SK-N-SH (cell line): ENCODE measurements around the gene VEGFB.

Experiments
- EP300 ChIP-seq, 2 experiments: IDR thresholded peaks; 2 replicates each; pipeline versions ENCODE4 v1.4.0 to v1.6.1; 2012; ENCODE audit warnings: borderline replicate concordance in 1 of 2, low read depth in 1 of 2, low read length in 1 of 2
- EZH2phosphoT487 ChIP-seq: fragments of 200-600 bp; sonication (generic); IDR thresholded peaks from 2 replicates; pipeline ENCODE4 v1.6.1; 2017; ENCODE audit warnings: low read depth, mixed run types, mild to moderate bottlenecking, antibody characterized with exemption, moderate library complexity, borderline replicate concordance
- FOXJ3 ChIP-seq: sonication (generic); formaldehyde crosslinking; IDR thresholded peaks from 2 replicates; pipeline ENCODE4 v1.5.1; 2020; ENCODE audit warnings: mild to moderate bottlenecking, missing genetic modification reagents
- JUND ChIP-seq: IDR thresholded peaks from 2 replicates; pipeline ENCODE4 v1.4.0; 2012
- POLR2AphosphoS5 ChIP-seq: IDR thresholded peaks from 2 replicates; pipeline ENCODE4 v1.6.1; 2012; ENCODE audit warnings: low read depth, low read length
- RAD21 ChIP-seq: IDR thresholded peaks from 2 replicates; pipeline ENCODE4 v1.6.1; 2012; ENCODE audit warnings: mild to moderate bottlenecking, low read length
- SIN3A ChIP-seq: IDR thresholded peaks from 2 replicates; pipeline ENCODE4 v1.6.1; 2012; ENCODE audit warnings: low read depth, mild to moderate bottlenecking, low read length, moderate library complexity, borderline replicate concordance
- SMC3 ChIP-seq: IDR thresholded peaks from 2 replicates; pipeline ENCODE4 v1.6.1; 2012; ENCODE audit warnings: low read depth, low read length, improper control_type of control experiment
- TAF1 ChIP-seq: IDR thresholded peaks from 2 replicates; pipeline ENCODE4 v1.6.1; 2012; ENCODE audit warnings: low read depth, mild to moderate bottlenecking, low read length, moderate library complexity, borderline replicate concordance
- TCF12 ChIP-seq: IDR thresholded peaks from 2 replicates; pipeline ENCODE4 v1.4.0; 2012
- YY1 ChIP-seq: IDR thresholded peaks from 2 replicates; pipeline ENCODE4 v1.4.0; 2012; ENCODE audit warnings: low read depth, mild to moderate bottlenecking
- TF ChIP-seq, protein P1 (sequence below): fragments of 200-600 bp; sonication (generic); IDR thresholded peaks from 2 replicates; pipeline ENCODE4 v1.6.1; 2017; ENCODE audit warnings: antibody characterized with exemption, mild to moderate bottlenecking, moderate library complexity
- TF ChIP-seq, protein P2 (sequence below): fragments of 150-350 bp; IDR thresholded peaks from 2 replicates; pipeline ENCODE4 v1.6.1; 2017; ENCODE audit warnings: antibody characterized with exemption, low read length, low read depth, borderline replicate concordance
- TF ChIP-seq, protein P3 (sequence below): IDR thresholded peaks from 2 replicates; pipeline ENCODE4 v1.6.1; 2012; ENCODE audit warnings: mild to moderate bottlenecking, low read depth, low read length, moderate library complexity

DNA sequence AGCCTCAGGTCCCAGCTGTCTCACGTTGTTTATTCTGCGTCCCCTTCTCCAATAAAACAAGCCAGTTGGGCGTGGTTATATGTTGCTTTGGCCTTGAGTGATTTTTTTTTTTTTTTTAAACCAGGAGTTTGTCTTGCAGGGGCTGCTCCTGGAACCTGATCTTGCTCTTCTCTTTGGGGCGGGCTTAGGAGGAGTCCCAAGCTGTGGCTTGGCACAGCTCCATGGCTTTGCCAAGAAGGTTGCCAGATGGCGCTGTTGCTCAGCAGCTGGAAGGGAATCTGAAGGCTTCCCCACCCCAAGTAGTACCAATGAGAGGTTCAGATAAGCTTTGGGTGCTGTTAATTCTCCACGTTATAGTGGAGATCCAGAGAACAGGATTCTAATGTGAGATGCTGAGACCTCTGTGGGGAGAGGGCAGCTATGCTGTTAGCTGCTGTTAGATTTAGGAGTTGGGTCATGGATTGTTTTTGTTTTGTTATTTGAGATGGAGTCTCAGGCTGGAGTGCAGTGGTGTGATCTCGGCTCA is 29.9 kb upstream of the VEGFB start:
- TF ChIP-seq JUND (no peak), POLR2AphosphoS5 (peak; percentile 66; the same call in 1 of the 2 replicates), SMC3 (peak; percentile 72), RAD21 (peak; percentile 84), EP300 (IDR thresholded peaks at IDR 0.05; ENCODE audit: borderline replicate concordance in 1 of 2, low read depth in 1 of 2, low read length in 1 of 2) (no peak), SIN3A (peak; percentile 79; the same call in 1 of the 2 replicates), TCF12 (peak; percentile 33; the same call in 1 of the 2 replicates), TAF1 (no peak), YY1 (no peak), EZH2phosphoT487 (no peak), FOXJ3 (CRISPR knock-in tag) (no peak)
- TF ChIP-seq, protein P1, sequence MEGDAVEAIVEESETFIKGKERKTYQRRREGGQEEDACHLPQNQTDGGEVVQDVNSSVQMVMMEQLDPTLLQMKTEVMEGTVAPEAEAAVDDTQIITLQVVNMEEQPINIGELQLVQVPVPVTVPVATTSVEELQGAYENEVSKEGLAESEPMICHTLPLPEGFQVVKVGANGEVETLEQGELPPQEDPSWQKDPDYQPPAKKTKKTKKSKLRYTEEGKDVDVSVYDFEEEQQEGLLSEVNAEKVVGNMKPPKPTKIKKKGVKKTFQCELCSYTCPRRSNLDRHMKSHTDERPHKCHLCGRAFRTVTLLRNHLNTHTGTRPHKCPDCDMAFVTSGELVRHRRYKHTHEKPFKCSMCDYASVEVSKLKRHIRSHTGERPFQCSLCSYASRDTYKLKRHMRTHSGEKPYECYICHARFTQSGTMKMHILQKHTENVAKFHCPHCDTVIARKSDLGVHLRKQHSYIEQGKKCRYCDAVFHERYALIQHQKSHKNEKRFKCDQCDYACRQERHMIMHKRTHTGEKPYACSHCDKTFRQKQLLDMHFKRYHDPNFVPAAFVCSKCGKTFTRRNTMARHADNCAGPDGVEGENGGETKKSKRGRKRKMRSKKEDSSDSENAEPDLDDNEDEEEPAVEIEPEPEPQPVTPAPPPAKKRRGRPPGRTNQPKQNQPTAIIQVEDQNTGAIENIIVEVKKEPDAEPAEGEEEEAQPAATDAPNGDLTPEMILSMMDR: peak; percentile 85
- TF ChIP-seq, protein P2, sequence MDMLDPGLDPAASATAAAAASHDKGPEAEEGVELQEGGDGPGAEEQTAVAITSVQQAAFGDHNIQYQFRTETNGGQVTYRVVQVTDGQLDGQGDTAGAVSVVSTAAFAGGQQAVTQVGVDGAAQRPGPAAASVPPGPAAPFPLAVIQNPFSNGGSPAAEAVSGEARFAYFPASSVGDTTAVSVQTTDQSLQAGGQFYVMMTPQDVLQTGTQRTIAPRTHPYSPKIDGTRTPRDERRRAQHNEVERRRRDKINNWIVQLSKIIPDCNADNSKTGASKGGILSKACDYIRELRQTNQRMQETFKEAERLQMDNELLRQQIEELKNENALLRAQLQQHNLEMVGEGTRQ: no peak
- TF ChIP-seq, protein P3, sequence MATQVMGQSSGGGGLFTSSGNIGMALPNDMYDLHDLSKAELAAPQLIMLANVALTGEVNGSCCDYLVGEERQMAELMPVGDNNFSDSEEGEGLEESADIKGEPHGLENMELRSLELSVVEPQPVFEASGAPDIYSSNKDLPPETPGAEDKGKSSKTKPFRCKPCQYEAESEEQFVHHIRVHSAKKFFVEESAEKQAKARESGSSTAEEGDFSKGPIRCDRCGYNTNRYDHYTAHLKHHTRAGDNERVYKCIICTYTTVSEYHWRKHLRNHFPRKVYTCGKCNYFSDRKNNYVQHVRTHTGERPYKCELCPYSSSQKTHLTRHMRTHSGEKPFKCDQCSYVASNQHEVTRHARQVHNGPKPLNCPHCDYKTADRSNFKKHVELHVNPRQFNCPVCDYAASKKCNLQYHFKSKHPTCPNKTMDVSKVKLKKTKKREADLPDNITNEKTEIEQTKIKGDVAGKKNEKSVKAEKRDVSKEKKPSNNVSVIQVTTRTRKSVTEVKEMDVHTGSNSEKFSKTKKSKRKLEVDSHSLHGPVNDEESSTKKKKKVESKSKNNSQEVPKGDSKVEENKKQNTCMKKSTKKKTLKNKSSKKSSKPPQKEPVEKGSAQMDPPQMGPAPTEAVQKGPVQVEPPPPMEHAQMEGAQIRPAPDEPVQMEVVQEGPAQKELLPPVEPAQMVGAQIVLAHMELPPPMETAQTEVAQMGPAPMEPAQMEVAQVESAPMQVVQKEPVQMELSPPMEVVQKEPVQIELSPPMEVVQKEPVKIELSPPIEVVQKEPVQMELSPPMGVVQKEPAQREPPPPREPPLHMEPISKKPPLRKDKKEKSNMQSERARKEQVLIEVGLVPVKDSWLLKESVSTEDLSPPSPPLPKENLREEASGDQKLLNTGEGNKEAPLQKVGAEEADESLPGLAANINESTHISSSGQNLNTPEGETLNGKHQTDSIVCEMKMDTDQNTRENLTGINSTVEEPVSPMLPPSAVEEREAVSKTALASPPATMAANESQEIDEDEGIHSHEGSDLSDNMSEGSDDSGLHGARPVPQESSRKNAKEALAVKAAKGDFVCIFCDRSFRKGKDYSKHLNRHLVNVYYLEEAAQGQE: no peak
